ENCODE measurements around the gene SSH3.
A peak's percentile ranks its signal among the peaks of the same experiment; 100 is the strongest.

SSH3 gene

GRCh38 chr11:67274768-67275605 is 28.3 kb upstream of the SSH3 start:
- Histone ChIP-seq H3K4me3 (replicated peaks; ENCODE audit: low read depth, low read length) (no peak overlapping the region), H3K27me3 (replicated peaks; ENCODE audit: control insufficient read depth, insufficient read depth, low read length) (no peaks in the 10 kb centered on the region), H3K36me3 (ENCODE audit: control insufficient read depth, insufficient read depth, low read length) (peaks cover 26% of the 10 kb centered on the region)
- no peak for DNase-seq (ENCODE audit: extremely low read depth, insufficient read length)
- TF ChIP-seq, protein P1, sequence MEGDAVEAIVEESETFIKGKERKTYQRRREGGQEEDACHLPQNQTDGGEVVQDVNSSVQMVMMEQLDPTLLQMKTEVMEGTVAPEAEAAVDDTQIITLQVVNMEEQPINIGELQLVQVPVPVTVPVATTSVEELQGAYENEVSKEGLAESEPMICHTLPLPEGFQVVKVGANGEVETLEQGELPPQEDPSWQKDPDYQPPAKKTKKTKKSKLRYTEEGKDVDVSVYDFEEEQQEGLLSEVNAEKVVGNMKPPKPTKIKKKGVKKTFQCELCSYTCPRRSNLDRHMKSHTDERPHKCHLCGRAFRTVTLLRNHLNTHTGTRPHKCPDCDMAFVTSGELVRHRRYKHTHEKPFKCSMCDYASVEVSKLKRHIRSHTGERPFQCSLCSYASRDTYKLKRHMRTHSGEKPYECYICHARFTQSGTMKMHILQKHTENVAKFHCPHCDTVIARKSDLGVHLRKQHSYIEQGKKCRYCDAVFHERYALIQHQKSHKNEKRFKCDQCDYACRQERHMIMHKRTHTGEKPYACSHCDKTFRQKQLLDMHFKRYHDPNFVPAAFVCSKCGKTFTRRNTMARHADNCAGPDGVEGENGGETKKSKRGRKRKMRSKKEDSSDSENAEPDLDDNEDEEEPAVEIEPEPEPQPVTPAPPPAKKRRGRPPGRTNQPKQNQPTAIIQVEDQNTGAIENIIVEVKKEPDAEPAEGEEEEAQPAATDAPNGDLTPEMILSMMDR (IDR thresholded peaks at IDR 0.05; ENCODE audit: insufficient read depth, low read length, poor library complexity, severe bottlenecking) = no peak

GRCh38 chr11:67275606-67276409 is 27.5 kb upstream of the SSH3 start:
- Histone ChIP-seq H3K4me3 (replicated peaks; ENCODE audit: low read depth, low read length) (no peak overlapping the region), H3K36me3 (ENCODE audit: control insufficient read depth, insufficient read depth, low read length) (peaks cover 33% of the 10 kb centered on the region), H3K27me3 (replicated peaks; ENCODE audit: control insufficient read depth, insufficient read depth, low read length) (no peaks in the 10 kb centered on the region)
- no peak for DNase-seq (ENCODE audit: extremely low read depth, insufficient read length)
- TF ChIP-seq, protein P1 (IDR thresholded peaks at IDR 0.05; ENCODE audit: insufficient read depth, low read length, poor library complexity, severe bottlenecking) = no peak

DNA sequence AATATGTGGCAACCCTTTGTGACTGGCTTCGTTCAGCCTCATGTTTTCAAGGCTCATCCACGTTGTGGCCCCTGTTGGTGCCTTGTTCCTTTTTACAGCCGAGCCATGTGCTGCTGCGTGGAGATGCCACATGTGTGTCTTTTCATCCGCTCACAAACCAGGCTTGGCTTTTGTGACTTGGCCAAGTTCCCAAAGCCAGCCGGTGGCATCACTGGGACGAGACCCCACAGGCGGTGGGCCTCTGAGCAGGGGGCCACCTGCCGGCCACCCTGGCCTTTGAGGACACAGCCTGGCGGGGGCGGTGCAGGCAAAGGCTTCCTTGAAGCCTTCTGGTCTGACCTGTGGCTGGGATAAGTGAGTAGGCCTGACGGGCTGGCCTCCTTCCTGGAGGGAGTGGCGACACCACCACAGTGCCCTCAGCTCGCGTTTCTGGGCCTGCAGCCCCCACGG is 26.5 kb upstream of the SSH3 start:
- Histone ChIP-seq H3K27me3 (replicated peaks; ENCODE audit: control insufficient read depth, insufficient read depth, low read length) (no peaks in the 10 kb centered on the region), H3K36me3 (ENCODE audit: control insufficient read depth, insufficient read depth, low read length) (peaks cover 42% of the 10 kb centered on the region), H3K4me3 (replicated peaks; ENCODE audit: low read depth, low read length) (peak overlapping the region; percentile 45)
- peak; percentile 69 for DNase-seq (ENCODE audit: extremely low read depth, insufficient read length)
- TF ChIP-seq, protein P1 (IDR thresholded peaks at IDR 0.05; ENCODE audit: insufficient read depth, low read length, poor library complexity, severe bottlenecking) = peak; percentile 49

- Histone ChIP-seq H3K36me3 (ENCODE audit: control insufficient read depth, insufficient read depth, low read length) (peaks cover 45% of the 10 kb centered on the region), H3K4me3 (replicated peaks; ENCODE audit: low read depth, low read length) (peak overlapping the region; percentile 45), H3K27me3 (replicated peaks; ENCODE audit: control insufficient read depth, insufficient read depth, low read length) (no peaks in the 10 kb centered on the region)
- TF ChIP-seq, protein P1 (IDR thresholded peaks at IDR 0.05; ENCODE audit: insufficient read depth, low read length, poor library complexity, severe bottlenecking) = no peak
- peak; percentile 92 for DNase-seq (ENCODE audit: extremely low read depth, insufficient read length)
Measured at GRCh38 chr11:67277231-67277961, 25.9 kb upstream of the SSH3 start.

GRCh38 chr11:67278135-67278938 is 25.0 kb upstream of the SSH3 start:
- TF ChIP-seq, protein P1 (IDR thresholded peaks at IDR 0.05; ENCODE audit: insufficient read depth, low read length, poor library complexity, severe bottlenecking) = no peak
- Histone ChIP-seq H3K4me3 (replicated peaks; ENCODE audit: low read depth, low read length) (peak overlapping the region; percentile 40), H3K36me3 (ENCODE audit: control insufficient read depth, insufficient read depth, low read length) (peaks cover 47% of the 10 kb centered on the region), H3K27me3 (replicated peaks; ENCODE audit: control insufficient read depth, insufficient read depth, low read length) (no peaks in the 10 kb centered on the region)
- DNase-seq (ENCODE audit: extremely low read depth, insufficient read length) = peak; percentile 1
